ENCODE results near the gene HTATSF1. TPM values are rescaled to one million over a fixed set of nuclear protein-coding genes. Genes with fewer than 3 reads are reported as not detected.

Gene HTATSF1
- total RNA-seq, 1 donor from 2014 or later, result 31.6 TPM

GRCh38 chrX:136538811-136539210 is 41.4 kb downstream of the HTATSF1 start:
- Mint-ChIP-seq H3K4me3 (ENCODE audit: unreplicated experiment) (no peak overlapping the region), H3K9me3 (ENCODE audit: unreplicated experiment) (no peaks in the 10 kb centered on the region), H3K36me3 (ENCODE audit: low read depth, unreplicated experiment) (no peaks in the 10 kb centered on the region), H3K27ac (ENCODE audit: unreplicated experiment) (no peak overlapping the region), H3K27me3 (ENCODE audit: unreplicated experiment) (no peaks in the 10 kb centered on the region), H3K4me1 (ENCODE audit: unreplicated experiment) (no peaks in the 10 kb centered on the region)
- DNase-seq (ENCODE audit: low spot score), result no peak
- TF ChIP-seq CTCF (IDR thresholded peaks at IDR 0.05; ENCODE audit: unreplicated experiment), result no peak

- H3K27me3 Mint-ChIP-seq (ENCODE audit: unreplicated experiment), result no peaks in the 10 kb centered on the region
- no peak overlapping the region for H3K27ac Mint-ChIP-seq (ENCODE audit: unreplicated experiment)
- no peaks in the 10 kb centered on the region for H3K9me3 Mint-ChIP-seq (ENCODE audit: unreplicated experiment)
- DNase-seq (ENCODE audit: low spot score), result no peak
- no peak for TF ChIP-seq CTCF (IDR thresholded peaks at IDR 0.05; ENCODE audit: unreplicated experiment)
- no peak overlapping the region for H3K4me3 Mint-ChIP-seq (ENCODE audit: unreplicated experiment)
- H3K4me1 Mint-ChIP-seq (ENCODE audit: unreplicated experiment), result no peaks in the 10 kb centered on the region
- no peaks in the 10 kb centered on the region for H3K36me3 Mint-ChIP-seq (ENCODE audit: low read depth, unreplicated experiment)
These were observed 42.8 kb downstream of the HTATSF1 start for GRCh38 chrX:136540226-136540625.

GRCh38 chrX:136541294-136541693 is 43.9 kb downstream of the HTATSF1 start:
- Mint-ChIP-seq H3K27me3 (ENCODE audit: unreplicated experiment) (no peaks in the 10 kb centered on the region), H3K36me3 (ENCODE audit: low read depth, unreplicated experiment) (no peaks in the 10 kb centered on the region), H3K4me1 (ENCODE audit: unreplicated experiment) (no peaks in the 10 kb centered on the region), H3K9me3 (ENCODE audit: unreplicated experiment) (no peaks in the 10 kb centered on the region), H3K27ac (ENCODE audit: unreplicated experiment) (no peak overlapping the region), H3K4me3 (ENCODE audit: unreplicated experiment) (no peak overlapping the region)
- no peak for TF ChIP-seq CTCF (IDR thresholded peaks at IDR 0.05; ENCODE audit: unreplicated experiment)
- DNase-seq (ENCODE audit: low spot score), result no peak

GRCh38 chrX:136542281-136542680 is 44.9 kb downstream of the HTATSF1 start:
- Mint-ChIP-seq H3K9me3 (ENCODE audit: unreplicated experiment) (no peaks in the 10 kb centered on the region), H3K27me3 (ENCODE audit: unreplicated experiment) (no peaks in the 10 kb centered on the region)

GRCh38 chrX:136546371-136546781 is 49.0 kb downstream of the HTATSF1 start:
- Mint-ChIP-seq H3K9me3 (ENCODE audit: unreplicated experiment) (no peaks in the 10 kb centered on the region), H3K27me3 (ENCODE audit: unreplicated experiment) (no peaks in the 10 kb centered on the region), H3K4me1 (ENCODE audit: unreplicated experiment) (no peaks in the 10 kb centered on the region), H3K27ac (ENCODE audit: unreplicated experiment) (no peak overlapping the region), H3K36me3 (ENCODE audit: low read depth, unreplicated experiment) (no peaks in the 10 kb centered on the region), H3K4me3 (ENCODE audit: unreplicated experiment) (no peak overlapping the region)
- DNase-seq (ENCODE audit: low spot score), result no peak
- no peak for TF ChIP-seq CTCF (IDR thresholded peaks at IDR 0.05; ENCODE audit: unreplicated experiment)

More at GRCh38 chrX:136542281-136542680, 44.9 kb downstream of the HTATSF1 start:
- no peak for TF ChIP-seq CTCF (IDR thresholded peaks at IDR 0.05; ENCODE audit: unreplicated experiment)
- no peak for DNase-seq (ENCODE audit: low spot score)
- Mint-ChIP-seq H3K4me1 (ENCODE audit: unreplicated experiment) (no peaks in the 10 kb centered on the region), H3K27ac (ENCODE audit: unreplicated experiment) (no peak overlapping the region), H3K4me3 (ENCODE audit: unreplicated experiment) (no peak overlapping the region), H3K36me3 (ENCODE audit: low read depth, unreplicated experiment) (no peaks in the 10 kb centered on the region)

All from endothelial cell (in vitro differentiated cells).